HL-60 (cell line): ENCODE measurements around the gene FEN1.

Source experiments
- GABPA ChIP-seq: IDR thresholded peaks from 2 replicates; pipeline ENCODE4 v1.6.1; 2012; ENCODE audit warnings: low read depth
- POLR2AphosphoS5 ChIP-seq: IDR thresholded peaks from 2 replicates; pipeline ENCODE4 v1.6.1; 2012; ENCODE audit warnings: low read depth
- TF ChIP-seq, protein P1 (sequence below): IDR thresholded peaks from one replicate; pipeline ENCODE4 v1.5.1; 2011; ENCODE audit warnings: low read length, control low read depth, inconsistent platforms; ENCODE audit not compliant: insufficient read depth
- TF ChIP-seq, protein P2 (sequence below): IDR thresholded peaks from 2 replicates; pipeline ENCODE4 v1.6.1; 2012; ENCODE audit warnings: low read depth; ENCODE audit not compliant: insufficient replicate concordance

- TF ChIP-seq, protein P1, sequence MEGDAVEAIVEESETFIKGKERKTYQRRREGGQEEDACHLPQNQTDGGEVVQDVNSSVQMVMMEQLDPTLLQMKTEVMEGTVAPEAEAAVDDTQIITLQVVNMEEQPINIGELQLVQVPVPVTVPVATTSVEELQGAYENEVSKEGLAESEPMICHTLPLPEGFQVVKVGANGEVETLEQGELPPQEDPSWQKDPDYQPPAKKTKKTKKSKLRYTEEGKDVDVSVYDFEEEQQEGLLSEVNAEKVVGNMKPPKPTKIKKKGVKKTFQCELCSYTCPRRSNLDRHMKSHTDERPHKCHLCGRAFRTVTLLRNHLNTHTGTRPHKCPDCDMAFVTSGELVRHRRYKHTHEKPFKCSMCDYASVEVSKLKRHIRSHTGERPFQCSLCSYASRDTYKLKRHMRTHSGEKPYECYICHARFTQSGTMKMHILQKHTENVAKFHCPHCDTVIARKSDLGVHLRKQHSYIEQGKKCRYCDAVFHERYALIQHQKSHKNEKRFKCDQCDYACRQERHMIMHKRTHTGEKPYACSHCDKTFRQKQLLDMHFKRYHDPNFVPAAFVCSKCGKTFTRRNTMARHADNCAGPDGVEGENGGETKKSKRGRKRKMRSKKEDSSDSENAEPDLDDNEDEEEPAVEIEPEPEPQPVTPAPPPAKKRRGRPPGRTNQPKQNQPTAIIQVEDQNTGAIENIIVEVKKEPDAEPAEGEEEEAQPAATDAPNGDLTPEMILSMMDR: no peak
- TF ChIP-seq GABPA: no peak
- TF ChIP-seq POLR2AphosphoS5: no peak
- TF ChIP-seq, protein P2, sequence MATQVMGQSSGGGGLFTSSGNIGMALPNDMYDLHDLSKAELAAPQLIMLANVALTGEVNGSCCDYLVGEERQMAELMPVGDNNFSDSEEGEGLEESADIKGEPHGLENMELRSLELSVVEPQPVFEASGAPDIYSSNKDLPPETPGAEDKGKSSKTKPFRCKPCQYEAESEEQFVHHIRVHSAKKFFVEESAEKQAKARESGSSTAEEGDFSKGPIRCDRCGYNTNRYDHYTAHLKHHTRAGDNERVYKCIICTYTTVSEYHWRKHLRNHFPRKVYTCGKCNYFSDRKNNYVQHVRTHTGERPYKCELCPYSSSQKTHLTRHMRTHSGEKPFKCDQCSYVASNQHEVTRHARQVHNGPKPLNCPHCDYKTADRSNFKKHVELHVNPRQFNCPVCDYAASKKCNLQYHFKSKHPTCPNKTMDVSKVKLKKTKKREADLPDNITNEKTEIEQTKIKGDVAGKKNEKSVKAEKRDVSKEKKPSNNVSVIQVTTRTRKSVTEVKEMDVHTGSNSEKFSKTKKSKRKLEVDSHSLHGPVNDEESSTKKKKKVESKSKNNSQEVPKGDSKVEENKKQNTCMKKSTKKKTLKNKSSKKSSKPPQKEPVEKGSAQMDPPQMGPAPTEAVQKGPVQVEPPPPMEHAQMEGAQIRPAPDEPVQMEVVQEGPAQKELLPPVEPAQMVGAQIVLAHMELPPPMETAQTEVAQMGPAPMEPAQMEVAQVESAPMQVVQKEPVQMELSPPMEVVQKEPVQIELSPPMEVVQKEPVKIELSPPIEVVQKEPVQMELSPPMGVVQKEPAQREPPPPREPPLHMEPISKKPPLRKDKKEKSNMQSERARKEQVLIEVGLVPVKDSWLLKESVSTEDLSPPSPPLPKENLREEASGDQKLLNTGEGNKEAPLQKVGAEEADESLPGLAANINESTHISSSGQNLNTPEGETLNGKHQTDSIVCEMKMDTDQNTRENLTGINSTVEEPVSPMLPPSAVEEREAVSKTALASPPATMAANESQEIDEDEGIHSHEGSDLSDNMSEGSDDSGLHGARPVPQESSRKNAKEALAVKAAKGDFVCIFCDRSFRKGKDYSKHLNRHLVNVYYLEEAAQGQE: no peak
Observed at GRCh38 chr11:61765550-61766253, 27.0 kb upstream of the FEN1 start.
